Superior temporal gyrus (tissue), 1 donor: ENCODE results near the gene FBXL12.
"Not testable (repeated sequence)": the region's sequence is repeated elsewhere in the genome, so short reads cannot be mapped to it uniquely, and the experiment has no call there.

Experiments used
- DNase-seq: peaks from one replicate; pipeline ENCODE4 v3.0.0-alpha.2; 2016; ENCODE audit errors: extremely low spot score

Gene FBXL12

GRCh38 chr19:9792206-9793070, 26.4 kb downstream of the FBXL12 start:
- DNase-seq, result peak; percentile 66

- peak; percentile 74 for DNase-seq
Measured at GRCh38 chr19:9791552-9792205, 27.2 kb downstream of the FBXL12 start.

- not testable (repeated sequence) for DNase-seq
Measured at GRCh38 chr19:9791073-9791367, 27.9 kb downstream of the FBXL12 start.

- DNase-seq, result not testable (repeated sequence)
Measured at GRCh38 chr19:9789579-9789978, 29.3 kb downstream of the FBXL12 start.

GRCh38 chr19:9789066-9789465, 29.8 kb downstream of the FBXL12 start:
- no peak for DNase-seq

- DNase-seq, result not testable (repeated sequence)
Measured at GRCh38 chr19:9788604-9789003, 30.3 kb downstream of the FBXL12 start.

GRCh38 chr19:9786819-9787218, 32.1 kb downstream of the FBXL12 start:
- no peak for DNase-seq

GRCh38 chr19:9786342-9786741, 32.5 kb downstream of the FBXL12 start:
- DNase-seq, result no peak

GRCh38 chr19:9785367-9786331, 33.2 kb downstream of the FBXL12 start:
- peak; percentile 63 for DNase-seq

- not testable (repeated sequence) for DNase-seq
Measured at GRCh38 chr19:9784163-9784496, 34.7 kb downstream of the FBXL12 start.

GRCh38 chr19:9782338-9782737, 36.5 kb downstream of the FBXL12 start:
- DNase-seq, result no peak

GRCh38 chr19:9768175-9769112, 50.4 kb downstream of the FBXL12 start, which contains the start of gene ZNF846:
Gene ZNF846, minus strand, starts transcription at chr19:9768738. Its CDS starts 3,788 bp downstream, at chr19:9764950.
- DNase-seq, result peak; percentile 95
